ENCODE data around the gene CDC45.

CDC45 gene

DNA sequence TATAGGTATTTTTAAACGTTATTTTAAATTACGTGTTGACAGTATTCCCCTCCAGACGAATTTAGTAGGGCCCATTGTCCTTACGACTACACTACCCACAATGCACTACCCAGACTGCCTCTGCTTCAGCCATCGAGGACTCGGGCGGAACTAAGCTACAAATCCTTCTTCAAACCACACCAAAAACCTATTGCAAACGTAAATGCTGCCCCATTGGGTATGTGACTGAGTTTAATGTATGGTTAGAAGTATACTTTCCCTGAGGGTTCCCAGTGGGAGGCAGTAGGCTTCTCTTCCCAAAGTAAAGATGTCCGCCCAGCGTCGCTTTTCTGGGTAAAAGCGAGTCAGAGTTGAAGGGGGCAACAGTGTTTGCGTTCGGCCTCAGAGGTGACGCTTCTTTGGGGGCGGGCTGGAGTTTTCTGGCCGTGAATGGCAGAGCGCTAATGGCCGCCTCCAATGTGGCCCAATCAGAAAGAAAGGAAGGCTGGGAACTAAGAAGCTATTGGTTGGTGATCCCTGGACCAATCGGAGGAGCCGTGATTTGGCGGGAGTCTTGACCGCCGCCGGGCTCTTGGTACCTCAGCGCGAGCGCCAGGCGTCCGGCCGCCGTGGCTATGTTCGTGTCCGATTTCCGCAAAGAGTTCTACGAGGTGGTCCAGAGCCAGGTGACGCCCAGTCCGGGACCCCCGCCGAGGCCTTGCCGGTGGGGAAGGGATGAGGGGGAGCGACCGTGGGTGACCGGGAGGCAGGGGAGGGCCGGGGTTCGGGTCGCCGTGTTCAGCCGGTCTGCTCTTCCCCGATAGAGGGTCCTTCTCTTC, at the start of gene CDC45:
Gene CDC45 (plus strand): TSS at position 566 of the 818 bp plus-strand sequence. CDS start 49 bp downstream, at position 615.
- peak within 1 kb of the TSS; percentile 91 for H3K4me3 ChIP-seq (ENCODE audit: low read depth, low read length)
- no peak for TF ChIP-seq CTCF (IDR thresholded peaks at IDR 0.05; ENCODE audit: low read depth, low read length)

- peak overlapping the region; percentile 72 for H3K4me3 ChIP-seq (ENCODE audit: low read depth, low read length)
- TF ChIP-seq CTCF (IDR thresholded peaks at IDR 0.05; ENCODE audit: low read depth, low read length): no peak; the same call in 1 of the 2 replicates
Measured at GRCh38 chr22:19429950-19430889, 49.5 kb upstream of the CDC45 start.

DNA sequence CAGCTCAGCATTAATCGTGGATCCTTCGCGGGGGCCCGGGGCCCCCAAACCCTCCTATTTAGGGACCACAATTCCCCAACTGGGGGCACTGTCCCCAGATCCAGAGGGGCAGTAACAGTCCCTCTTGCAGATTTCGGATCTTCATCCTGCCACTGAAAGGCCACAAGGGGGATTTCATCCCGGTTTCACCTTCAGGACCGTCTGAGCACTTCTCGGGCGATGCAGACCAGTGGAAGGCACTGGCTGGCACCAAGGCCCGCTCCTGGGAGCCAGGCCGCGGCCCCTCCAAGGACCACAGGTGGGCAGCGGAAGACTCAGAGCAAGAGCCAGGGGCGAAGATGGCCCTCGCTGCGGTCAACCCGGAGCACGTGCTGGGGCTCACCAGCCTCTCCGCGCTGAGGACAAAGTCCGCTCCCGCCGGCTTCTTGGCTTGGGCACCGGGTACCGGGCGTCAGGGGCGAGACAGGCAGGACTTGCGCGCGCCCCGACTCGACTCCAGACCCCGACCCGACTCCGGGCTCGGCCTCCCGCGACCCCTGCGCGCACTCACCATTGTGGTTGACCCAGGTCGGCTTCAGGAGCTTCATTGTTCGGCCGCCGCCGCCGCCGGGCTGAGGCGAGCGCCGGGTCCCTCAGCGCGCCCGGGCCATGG, 48.7 kb upstream of the CDC45 start:
- H3K4me3 ChIP-seq (ENCODE audit: low read depth, low read length): peak overlapping the region; percentile 72
- TF ChIP-seq CTCF (IDR thresholded peaks at IDR 0.05; ENCODE audit: low read depth, low read length): no peak

DNA sequence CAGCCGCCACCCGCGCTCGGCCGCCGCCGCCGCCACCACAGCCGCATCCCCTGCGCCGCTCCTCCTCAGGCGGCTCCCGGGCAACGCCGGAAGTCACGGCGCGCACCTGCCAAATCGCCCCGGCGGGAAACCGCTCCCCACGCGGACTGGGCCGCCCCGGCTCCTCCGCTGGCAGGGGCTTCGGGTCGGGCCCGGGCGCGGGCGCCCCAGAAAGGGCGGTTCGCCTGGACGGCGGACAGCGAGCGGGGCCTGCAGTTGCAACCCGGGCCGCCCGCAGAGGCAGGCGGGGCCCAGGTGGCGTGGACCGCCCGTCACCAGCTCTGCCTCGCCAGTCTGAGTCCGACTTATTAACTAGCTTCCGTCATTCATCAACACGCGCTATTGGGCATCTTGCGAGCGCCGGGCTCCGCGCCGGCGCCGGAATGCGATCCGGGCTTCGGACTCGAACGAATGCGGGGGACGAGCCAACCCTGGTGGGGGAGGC, 48.0 kb upstream of the CDC45 start, which contains the start of gene HIRA:
Gene HIRA (minus strand): TSS at position 85 of the 484 bp plus-strand sequence. CDS start 257 bp downstream, outside the sequence.
- H3K4me3 ChIP-seq (ENCODE audit: low read depth, low read length): peak within 1 kb of the TSS; percentile 72
- TF ChIP-seq CTCF (IDR thresholded peaks at IDR 0.05; ENCODE audit: low read depth, low read length): no peak

GRCh38 chr22:19432133-19432851, 47.4 kb upstream of the CDC45 start, which contains the start of gene MRPL40:
TSS of gene MRPL40 (plus strand) at chr22:19432545. CDS start at chr22:19432555, 10 bp downstream.
- no peak for TF ChIP-seq CTCF (IDR thresholded peaks at IDR 0.05; ENCODE audit: low read depth, low read length)
- H3K4me3 ChIP-seq (ENCODE audit: low read depth, low read length): peak within 1 kb of the TSS; percentile 72

GRCh38 chr22:19434401-19434800, 45.3 kb upstream of the CDC45 start:
- H3K4me3 ChIP-seq (ENCODE audit: low read depth, low read length): no peak overlapping the region
- TF ChIP-seq CTCF (IDR thresholded peaks at IDR 0.05; ENCODE audit: low read depth, low read length): no peak
